CD4-positive, alpha-beta T cell treated with Interferon gamma for 1 hour (primary cell): Measurements from ENCODE around the gene VASN.
"Not testable (repeated sequence)": the region's sequence is repeated elsewhere in the genome, so short reads cannot be mapped to it uniquely, and the experiment has no call there.

ENCODE experiments used
- DNase-seq: peaks from one replicate; pipeline ENCODE4 v3.0.0-alpha.2; 2020

Gene VASN

DNA sequence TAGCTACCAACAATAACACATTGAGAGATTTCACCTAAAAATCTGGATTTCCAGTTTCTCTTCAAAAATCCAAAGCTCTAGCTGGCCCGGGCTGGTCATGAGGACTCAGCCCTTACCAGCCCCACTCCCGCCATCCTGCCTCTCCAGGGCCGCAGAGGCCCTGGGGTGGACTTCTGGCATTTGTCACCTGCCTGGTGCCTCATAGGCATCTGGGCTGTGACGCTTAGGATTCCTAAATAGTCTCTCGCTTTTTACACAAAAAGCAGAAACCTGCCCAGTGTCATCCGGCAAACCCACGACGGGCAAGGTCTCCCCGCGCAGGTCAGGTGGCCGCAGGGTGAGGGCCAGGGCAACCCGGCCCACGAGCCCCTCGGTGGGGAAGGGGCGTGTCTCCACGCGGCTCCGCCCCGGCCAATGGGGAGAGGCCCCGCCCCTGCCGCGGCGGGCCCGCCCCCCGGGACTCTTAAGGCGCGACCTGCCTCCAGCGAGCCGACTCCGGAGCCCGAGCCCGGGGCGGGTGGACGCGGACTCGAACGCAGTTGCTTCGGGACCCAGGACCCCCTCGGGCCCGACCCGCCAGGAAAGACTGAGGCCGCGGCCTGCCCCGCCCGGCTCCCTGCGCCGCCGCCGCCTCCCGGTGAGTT lies at the start of gene VASN:
Gene VASN, plus strand, starts transcription at position 492 of the 644 bp plus-strand sequence. CDS start 9,030 bp downstream, outside the sequence.
- peak; percentile 65 for DNase-seq

DNA sequence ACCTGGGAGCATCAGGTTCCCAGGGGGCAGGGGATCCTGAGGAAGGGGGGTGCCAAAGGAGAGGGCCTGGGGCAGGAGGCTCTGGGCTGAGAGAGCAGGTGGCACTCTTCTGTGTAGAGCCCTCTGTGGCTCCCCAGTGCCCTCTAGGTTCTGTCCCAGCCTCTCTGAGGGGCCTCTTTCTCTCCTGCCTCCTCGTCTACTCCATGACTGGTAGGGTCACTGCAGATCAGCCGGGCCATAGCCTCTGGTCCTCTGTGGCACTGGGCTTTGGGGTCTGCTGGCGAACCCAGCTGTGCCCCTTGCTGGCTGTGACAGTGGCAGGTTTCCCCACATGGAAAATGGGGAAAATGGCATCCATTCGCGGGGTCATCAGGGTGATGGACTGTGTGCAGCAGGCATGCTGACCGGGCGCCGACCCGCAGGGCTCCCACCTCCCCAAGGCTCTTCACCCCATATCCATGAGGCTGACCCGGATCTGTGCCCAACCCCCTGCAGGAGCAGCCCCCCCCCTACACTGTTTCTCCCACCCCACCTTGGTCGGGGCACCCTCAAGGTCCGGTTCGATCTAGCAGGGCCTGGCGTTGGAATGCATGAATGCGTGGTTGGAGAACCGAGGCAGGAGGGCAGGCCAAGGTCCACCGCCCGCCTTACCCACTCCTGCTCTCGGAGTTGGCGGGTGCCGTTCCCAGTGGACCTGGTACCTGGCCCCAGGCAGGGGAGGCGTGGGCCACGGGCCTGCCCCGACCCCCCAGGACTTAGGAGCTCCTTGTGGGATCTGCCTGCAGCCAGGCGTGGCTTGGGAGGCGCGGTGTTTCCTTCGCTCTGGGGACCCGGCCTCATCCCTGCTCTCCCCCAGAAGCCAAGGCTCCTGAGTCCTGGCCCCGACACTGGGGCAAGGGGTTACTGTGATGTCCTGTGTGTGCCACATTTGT lies 49.3 kb upstream of the VASN start:
- DNase-seq = no peak

DNA sequence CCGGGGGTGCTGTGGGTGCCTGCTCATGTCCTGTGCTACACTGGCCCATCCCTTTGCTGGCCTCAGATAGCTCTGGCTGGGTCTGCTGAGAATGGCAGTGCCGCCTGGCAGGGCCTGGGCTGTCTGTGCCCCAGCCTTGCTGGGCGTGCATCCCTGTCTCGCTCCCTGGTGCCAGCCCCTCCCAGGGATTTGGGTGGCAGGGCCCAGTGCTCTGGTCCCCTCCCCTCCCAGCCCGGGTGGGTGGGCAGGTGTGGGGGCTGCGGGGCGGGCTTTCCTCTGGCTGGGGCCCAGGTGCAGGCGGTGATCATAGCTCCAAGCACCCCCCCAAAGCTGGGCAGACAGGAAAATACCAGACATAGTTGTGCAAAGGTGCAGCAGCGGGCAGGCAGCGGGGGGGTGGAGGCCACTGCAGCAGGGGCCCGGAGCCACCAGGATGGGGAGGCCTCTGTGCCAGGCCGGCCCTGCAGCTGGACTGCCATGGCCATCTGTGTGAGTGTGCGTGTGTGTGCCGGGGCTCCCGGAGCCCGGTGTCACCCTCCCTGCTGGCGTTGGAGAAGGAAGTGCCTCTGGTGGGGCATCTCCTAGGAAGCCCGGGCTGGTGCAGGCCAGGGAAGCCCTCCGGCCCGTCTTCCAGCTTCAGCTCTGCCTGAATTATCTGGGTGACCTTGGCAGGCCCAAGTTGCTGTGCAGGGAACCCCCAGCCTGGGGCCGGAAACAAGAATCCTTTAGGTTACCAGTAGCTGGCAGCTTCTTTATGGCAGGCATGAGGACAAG lies 48.4 kb upstream of the VASN start:
- no peak for DNase-seq

DNA sequence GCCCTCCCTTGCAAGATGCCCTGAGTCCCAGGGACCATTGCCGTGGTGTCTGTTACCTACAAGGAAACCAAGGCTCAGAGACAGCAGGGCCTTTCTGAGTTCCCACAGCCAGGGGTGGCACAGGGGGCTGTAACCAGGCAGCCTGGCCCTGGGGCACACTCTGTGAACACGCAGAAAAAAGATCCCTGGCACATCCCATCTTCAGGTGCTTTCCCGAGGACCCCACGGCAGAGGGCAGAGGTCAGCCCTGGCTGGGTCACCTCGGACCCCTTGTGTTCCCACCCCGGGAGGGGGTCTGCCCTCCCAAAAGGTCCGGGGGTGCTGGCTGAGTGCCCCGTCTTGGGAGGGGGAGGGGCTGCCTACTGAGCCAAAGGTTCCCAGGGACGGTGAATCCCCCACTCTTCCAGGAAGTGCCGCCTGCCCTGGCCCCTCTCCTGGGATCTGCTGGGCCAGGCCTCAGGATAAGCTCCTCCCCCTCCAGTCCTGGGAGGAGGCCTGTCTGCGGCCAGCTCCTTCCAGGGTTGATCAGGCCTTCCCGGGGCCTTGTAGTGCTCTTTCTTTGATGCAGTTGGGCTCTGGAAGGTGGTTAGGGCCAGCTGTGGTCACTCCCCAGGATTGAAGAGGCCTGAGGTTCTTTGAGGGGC lies 47.7 kb upstream of the VASN start:
- no peak for DNase-seq

DNA sequence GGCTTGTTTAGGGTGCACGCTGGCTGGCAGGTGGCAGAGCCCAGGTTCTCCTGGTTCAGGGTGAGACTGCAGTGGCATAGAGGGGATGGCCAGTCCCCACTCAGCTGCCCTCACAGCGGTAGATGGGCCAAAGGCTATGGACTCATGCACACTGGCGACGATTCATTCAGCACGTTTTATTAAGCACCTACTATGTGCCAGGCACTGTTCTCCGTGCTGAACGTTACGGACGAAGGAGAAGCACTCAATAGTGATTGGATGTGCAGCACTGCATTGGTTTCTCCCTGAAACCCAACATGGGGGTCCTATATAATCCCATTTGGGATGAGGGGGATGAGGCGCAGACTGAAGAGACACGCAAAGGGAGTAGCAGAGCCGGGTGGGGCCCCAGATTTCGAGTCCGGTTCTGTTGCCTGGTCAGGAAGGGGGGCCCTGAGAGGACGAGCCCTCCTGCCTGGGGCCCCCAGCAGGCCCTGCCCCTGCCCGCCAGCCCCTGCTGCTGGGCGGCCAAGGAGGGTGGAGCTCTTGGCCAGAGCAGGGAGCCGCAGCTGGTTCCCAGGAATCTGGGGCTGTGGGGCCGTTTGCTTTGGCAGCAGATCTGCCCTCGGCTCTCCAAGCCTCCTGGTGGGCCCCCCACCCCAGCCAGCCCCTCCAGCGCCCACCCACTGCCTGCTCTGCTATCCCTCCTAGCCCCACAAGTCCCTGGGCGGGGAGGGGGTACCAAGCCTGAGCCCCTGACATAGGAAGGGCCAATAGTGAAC lies 47.0 kb upstream of the VASN start:
- no peak for DNase-seq

DNA sequence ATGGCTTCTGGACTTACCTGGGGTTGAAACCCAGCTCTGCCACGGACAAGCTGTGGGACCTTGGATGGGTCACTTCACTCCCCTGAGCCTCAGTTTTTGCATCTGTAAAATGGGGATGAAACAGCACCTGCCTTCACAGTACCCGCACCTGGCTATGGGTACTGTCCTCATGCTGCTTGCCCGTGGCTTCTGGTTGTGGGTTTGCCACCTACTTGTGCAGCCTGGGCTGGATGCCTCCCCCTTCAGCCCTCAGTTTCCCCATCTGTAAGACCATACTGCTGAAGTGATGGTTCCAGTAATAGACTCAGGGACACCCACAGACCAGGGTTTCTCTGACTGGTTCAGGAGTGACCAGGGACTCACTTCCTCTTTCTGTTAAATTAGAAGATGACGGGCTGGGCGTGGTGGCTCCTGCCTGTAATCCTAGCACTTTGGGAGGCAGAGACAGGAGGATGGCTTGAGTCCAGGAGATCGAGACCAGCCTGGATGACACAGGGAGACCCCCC lies 46.3 kb upstream of the VASN start:
- DNase-seq = peak; percentile 46

DNA sequence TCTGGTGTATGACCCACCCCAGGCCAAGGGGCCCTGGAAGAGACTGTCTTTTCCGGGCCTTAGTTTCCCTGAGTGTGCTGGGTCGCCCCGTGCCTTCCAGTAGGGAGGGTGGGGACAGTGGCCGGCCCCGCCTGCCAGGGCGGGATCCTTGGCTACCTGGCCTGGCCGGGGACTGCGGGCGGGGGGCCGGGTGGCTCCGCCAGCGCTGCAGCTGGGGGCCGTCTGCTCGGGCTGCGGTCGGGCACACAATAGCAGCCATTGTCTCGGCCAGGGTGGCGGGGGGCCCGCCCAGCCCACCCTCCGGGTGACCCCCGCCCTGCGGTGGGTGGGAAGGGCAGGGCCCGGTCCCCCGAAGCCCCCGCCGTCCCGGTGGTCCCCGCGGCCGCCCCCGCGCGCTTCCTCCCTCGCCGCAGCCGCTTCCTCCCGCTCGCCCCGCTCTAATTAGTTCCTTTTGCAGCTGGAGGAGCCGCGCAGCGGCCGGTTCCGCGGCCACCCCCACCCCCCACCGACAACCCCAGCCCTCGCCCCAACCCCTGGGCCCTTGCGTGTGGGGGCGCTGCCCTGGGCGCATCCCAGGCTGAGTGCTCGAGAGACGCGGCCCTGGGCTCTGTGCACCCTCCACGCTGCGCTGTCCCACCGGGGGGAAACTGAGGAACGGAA lies 44.1 kb upstream of the VASN start:
- no peak for DNase-seq

DNA sequence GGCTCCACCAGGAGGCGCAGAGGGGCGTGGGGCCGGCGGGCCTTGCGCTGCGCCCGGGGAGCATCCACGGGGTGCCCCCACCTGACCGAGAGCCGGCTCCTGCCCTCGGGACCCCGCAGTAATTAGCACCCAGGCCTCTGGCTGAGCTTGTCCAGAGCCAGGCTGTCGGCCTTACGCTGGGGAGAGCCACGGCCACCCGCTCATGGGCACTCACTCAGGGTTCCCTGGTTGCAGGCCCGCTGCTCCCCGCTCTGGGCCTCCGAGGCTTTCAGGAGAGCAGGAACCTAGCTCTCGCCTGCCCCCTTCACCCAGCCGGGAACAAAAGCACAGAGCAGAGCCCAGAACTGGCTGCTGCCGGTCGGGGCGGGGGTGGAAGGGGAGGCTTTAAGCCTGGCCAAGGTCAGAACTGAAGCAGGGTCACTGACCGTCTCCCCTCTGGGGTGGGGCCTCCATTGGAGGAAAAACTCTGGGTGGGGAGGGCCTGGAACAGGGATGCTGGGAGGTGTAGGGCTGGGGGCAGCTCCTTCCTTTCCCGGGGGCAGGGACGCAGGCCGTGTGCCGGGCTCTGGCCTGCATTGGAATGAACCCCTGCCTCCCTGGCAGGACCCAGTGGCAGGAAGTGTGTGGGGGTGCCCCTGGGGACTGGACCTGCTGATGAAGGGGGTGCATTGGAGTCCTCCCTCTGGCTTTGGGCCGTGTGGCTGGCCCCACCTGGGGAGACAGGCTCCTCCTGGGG lies 43.4 kb upstream of the VASN start:
- peak; percentile 62 for DNase-seq

DNA sequence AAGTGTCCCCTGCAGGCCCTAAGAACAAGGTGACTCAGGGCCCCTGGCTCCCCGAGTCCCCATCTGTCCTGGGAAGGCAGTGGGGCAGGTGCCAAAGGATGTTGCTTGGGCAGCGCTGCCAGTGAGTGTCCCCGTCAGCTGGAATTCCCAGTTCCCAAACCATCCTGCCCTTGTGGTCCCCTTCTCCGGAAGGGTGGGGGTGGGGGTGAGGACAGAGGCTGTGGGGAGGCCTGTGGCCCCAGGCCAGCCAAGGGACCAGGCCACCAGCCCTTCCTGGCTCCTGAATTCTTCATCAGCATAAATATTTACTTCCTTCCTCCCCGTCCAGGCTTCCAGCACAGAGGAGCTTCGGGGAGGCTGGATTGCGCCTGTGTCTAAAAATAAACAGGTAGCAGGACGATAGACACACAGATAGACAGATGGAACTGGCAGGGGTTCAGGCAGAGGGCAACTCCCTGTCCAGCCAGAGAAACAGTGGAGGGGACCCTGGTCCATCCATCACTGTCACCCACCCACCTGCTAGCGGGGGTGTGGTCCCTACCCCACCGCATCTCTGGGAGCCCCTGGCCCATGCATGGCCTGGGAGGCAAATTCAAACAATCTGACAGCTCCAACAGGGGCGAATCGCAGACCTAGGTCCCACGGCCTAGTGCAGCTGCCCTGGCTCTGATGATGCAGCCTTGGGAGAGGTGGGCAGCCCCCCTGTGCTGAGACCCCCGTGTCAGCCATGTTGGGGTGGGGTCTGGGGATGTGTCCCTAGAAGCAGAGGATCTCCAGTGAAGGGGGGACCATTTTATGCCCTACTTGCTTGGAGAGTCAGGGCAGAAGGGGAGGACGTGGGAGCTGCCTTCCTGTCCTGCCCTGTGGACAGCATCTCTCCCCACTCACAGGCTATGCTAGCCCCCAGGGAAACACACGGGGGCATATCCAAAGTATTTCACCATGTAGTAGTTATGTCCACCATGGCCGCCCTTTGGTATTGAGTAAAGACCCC lies 42.6 kb upstream of the VASN start:
- no peak for DNase-seq

DNA sequence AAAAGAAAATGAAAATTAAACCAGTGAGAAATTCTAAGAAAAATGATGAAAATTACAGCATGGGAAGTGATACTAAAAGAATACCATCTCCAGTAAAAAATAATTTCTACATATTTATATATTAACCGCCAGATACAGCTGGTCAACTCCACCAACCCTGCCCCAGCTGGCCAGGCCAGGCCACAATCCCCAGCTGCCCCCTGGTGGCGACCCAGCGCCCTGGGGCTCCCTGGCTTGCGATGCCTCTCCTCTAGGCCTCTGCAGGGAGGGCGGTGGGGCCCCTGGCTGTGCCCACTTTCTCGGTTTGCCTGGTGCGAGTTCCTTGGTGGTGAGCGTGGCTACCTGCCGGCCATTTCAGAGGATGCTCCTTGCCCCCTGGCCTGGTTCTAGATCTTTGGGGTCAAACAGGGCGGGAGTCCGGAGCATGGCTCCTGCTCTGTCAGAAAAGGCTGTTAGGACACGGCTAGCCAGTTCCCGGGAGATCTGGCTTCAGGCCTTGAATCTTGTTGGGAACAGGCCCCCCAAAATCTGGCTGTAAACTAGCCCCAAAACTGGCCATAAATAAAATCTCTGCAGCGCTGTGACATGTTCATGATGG lies 41.3 kb upstream of the VASN start:
- DNase-seq = peak; percentile 62

DNA sequence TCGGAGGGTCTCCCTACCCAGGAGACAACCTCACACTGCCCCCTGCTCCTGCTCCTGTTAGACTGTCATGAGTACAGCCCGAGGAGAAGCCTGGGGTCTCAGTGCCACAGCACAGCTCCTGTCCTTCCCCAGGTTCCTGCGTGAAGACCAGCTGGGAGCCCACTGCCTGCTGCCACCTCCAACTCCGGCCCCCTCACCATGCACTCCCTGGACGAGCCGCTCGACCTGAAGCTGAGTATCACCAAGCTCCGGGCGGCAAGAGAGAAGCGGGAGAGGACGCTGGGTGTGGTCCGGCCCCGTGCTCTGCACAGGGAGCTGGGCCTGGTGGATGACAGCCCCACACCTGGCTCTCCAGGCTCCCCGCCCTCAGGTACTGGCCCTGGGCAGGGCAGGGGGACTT lies 39.6 kb upstream of the VASN start:
- no peak for DNase-seq

DNA sequence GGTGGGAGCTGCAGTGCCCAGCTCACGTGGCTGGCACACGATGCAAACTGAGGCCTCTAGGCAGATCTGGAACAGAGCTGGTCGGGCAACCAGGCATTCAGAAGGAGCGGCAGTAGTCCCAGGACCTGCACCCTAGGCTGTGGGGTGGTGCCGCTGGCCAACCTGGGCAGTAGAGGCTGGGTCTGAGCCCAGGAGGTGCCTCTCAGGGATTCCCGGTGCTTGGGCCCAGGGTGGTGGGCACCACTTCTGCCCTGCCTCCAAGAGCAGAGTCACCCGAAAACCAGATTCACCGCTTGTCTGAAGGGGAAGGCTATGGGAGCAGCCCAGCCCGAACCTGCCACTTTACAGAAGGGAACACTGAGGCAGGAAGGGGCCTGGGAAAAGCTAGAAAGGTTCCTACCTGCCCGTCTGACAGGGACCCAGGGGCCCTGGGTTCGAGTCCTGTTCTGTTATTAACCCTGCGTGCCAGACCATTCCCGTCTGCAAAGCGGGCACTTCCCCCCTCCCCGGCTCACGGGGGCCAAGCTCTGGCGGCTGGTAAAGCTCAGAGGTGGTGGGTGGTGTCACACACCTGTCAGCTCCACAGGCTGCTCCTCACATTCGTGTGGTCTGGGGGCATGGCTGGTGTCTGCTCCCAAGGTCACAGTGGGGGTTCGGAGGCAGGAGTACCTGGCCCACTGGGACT lies 38.9 kb upstream of the VASN start:
- no peak for DNase-seq

DNA sequence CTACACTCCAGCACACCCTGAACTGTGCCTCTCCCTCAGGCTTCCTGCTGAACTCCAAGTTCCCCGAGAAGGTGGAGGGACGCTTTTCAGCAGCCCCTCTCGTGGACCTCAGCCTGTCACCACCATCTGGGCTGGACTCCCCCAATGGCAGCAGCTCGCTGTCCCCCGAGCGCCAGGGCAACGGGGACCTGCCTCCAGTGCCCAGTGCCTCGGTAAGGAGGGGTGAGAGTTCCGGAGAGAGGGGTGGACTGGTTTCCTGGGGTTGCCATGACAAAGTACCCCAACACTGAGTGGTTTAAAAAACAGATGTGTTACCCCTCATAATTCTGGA lies 38.4 kb upstream of the VASN start:
- DNase-seq = no peak

DNA sequence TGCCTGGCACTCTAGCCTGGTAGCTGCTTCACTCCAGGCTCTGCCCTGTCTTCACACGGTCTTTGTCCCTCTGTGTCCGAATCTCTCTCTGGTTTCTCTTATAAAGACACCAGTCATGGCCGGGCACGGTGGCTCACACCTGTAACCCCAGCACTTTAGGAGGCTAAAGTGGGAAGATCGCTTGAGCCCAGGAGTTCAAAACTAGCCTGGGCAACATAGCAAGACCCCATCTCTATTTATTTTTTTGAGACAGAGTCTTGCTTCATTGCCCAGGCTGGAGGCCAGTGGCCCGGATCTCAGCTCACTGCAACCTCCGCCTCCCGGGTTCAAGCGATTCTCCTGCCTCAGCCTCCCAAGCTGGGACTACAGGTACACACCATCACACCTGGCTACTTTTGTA lies 37.9 kb upstream of the VASN start:
- not testable (repeated sequence) for DNase-seq

DNA sequence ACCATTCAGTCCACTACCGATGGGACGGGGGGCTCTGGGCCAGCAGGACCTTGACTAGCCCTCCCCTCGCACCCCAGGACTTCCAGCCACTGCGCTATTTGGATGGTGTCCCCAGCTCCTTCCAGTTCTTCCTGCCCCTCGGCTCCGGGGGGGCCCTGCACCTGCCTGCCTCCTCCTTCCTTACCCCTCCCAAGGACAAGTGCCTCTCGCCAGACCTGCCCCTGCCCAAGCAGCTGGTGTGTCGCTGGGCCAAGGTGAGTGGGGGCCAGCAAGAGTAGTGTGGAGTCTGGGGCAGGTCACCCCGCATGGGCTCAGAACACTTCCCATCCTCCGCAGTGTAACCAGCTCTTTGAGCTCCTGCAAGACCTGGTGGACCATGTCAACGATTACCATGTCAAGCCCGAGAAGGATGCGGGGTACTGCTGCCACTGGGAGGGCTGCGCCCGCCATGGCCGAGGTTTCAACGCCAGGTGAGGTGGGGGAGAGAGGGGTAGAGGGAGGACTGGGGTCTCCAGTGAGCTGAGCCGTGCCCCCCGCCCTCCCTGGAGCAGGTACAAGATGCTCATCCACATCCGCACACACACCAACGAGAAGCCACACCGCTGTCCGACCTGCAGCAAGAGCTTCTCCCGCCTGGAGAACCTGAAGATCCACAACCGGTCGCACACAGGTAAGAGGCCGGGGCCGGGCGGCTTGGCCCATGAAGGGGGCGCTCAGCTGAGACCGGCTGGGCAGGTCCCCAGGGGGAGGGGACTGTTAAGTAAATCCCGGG lies 36.7 kb upstream of the VASN start:
- DNase-seq = no peak

DNA sequence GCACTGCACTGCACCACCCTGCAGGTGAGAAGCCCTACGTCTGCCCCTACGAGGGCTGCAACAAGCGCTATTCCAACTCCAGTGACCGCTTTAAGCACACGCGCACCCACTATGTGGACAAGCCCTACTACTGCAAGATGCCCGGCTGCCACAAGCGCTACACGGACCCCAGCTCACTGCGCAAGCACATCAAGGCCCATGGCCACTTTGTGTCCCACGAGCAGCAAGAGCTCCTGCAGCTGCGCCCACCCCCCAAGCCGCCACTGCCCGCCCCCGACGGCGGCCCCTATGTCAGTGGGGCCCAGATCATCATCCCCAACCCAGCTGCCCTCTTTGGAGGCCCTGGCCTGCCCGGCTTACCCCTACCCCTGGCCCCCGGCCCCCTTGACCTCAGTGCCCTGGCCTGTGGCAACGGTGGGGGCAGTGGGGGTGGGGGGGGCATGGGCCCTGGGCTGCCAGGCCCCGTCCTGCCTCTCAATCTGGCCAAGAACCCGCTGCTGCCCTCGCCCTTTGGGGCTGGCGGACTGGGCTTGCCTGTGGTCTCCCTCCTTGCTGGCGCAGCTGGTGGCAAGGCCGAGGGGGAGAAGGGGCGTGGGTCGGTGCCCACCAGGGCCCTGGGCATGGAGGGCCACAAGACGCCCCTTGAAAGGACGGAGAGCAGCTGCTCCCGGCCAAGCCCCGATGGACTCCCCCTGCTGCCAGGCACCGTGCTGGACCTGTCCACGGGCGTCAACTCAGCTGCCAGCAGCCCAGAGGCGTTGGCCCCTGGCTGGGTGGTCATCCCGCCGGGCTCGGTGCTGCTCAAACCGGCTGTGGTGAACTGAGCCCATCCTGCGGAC lies 34.7 kb upstream of the VASN start:
- no peak for DNase-seq
